SK-N-MC (cell line): ENCODE data around the gene FAM151A.

Source experiments
- EZH2 ChIP-seq: fragments of 200-600 bp; sonication (generic); IDR thresholded peaks from one replicate; pipeline ENCODE4 v1.6.1; 2017; ENCODE audit warnings: antibody characterized with exemption
- FOXP2 ChIP-seq: optimal IDR thresholded peaks from 2 replicates; pipeline ENCODE3; 2011; ENCODE audit warnings: mild to moderate bottlenecking, moderate library complexity; ENCODE audit not compliant: insufficient read depth; ENCODE audit errors: extremely low read length, control extremely low read depth
- POLR2AphosphoS5 ChIP-seq: IDR thresholded peaks from 2 replicates; pipeline ENCODE4 v1.6.1; 2012; ENCODE audit warnings: mild to moderate bottlenecking, low read depth, low read length, borderline replicate concordance

GRCh38 chr1:54581621-54582035, 41.7 kb downstream of the FAM151A start:
- TF ChIP-seq POLR2AphosphoS5 (no peak), EZH2 (no peak), FOXP2 (no peak)
